Measurements from ENCODE around the gene CITED4.

The CITED4 gene

GRCh38 chr1:40823345-40823744 is 38.8 kb downstream of the CITED4 start:
- TF ChIP-seq TAF1 (IDR thresholded peaks at IDR 0.05; ENCODE audit: borderline replicate concordance, insufficient read depth, low read length), result no peak
- no peak for TF ChIP-seq SIN3A (IDR thresholded peaks at IDR 0.05; ENCODE audit: borderline replicate concordance, insufficient read depth, low read length)
- TF ChIP-seq FOXP2 (optimal IDR thresholded peaks at IDR 0.05; ENCODE audit: borderline replicate concordance, extremely low read depth, extremely low read length, insufficient read depth), result no peak
- TF ChIP-seq REST (IDR thresholded peaks at IDR 0.05; ENCODE audit: insufficient read depth in 1 of 2, low read depth in 2 of 2, low read length in 2 of 2), result no peak
- no peak for TF ChIP-seq POLR2AphosphoS5 (IDR thresholded peaks at IDR 0.05; ENCODE audit: low read depth, low read length)

GRCh38 chr1:40822890-40823289 is 39.3 kb downstream of the CITED4 start:
- TF ChIP-seq SIN3A (IDR thresholded peaks at IDR 0.05; ENCODE audit: borderline replicate concordance, insufficient read depth, low read length), result no peak
- TF ChIP-seq POLR2AphosphoS5 (IDR thresholded peaks at IDR 0.05; ENCODE audit: low read depth, low read length), result no peak
- no peak for TF ChIP-seq REST (IDR thresholded peaks at IDR 0.05; ENCODE audit: insufficient read depth in 1 of 2, low read depth in 2 of 2, low read length in 2 of 2)
- no peak for TF ChIP-seq TAF1 (IDR thresholded peaks at IDR 0.05; ENCODE audit: borderline replicate concordance, insufficient read depth, low read length)
- TF ChIP-seq FOXP2 (optimal IDR thresholded peaks at IDR 0.05; ENCODE audit: borderline replicate concordance, extremely low read depth, extremely low read length, insufficient read depth), result no peak

- TF ChIP-seq SIN3A (IDR thresholded peaks at IDR 0.05; ENCODE audit: borderline replicate concordance, insufficient read depth, low read length) (no peak), REST (IDR thresholded peaks at IDR 0.05; ENCODE audit: insufficient read depth in 1 of 2, low read depth in 2 of 2, low read length in 2 of 2) (no peak), FOXP2 (optimal IDR thresholded peaks at IDR 0.05; ENCODE audit: borderline replicate concordance, extremely low read depth, extremely low read length, insufficient read depth) (no peak), POLR2AphosphoS5 (IDR thresholded peaks at IDR 0.05; ENCODE audit: low read depth, low read length) (no peak), TAF1 (IDR thresholded peaks at IDR 0.05; ENCODE audit: borderline replicate concordance, insufficient read depth, low read length) (no peak)
Observed at GRCh38 chr1:40820911-40821693, 41.1 kb downstream of the CITED4 start.

GRCh38 chr1:40820251-40820797 is 41.8 kb downstream of the CITED4 start:
- TF ChIP-seq REST (IDR thresholded peaks at IDR 0.05; ENCODE audit: insufficient read depth in 1 of 2, low read depth in 2 of 2, low read length in 2 of 2) (no peak), POLR2AphosphoS5 (IDR thresholded peaks at IDR 0.05; ENCODE audit: low read depth, low read length) (no peak), SIN3A (IDR thresholded peaks at IDR 0.05; ENCODE audit: borderline replicate concordance, insufficient read depth, low read length) (no peak), FOXP2 (optimal IDR thresholded peaks at IDR 0.05; ENCODE audit: borderline replicate concordance, extremely low read depth, extremely low read length, insufficient read depth) (no peak)
